HG02588 (cell line): ENCODE measurements around the gene SLC22A15.

Experiments
- ATAC-seq: cut with Tn5 transposase; IDR thresholded peaks from one replicate; pipeline ENCODE4 v1.9.1; 2021; ENCODE audit warnings: mild to moderate bottlenecking, moderate library complexity; ENCODE audit not compliant: unreplicated experiment

Gene SLC22A15

DNA sequence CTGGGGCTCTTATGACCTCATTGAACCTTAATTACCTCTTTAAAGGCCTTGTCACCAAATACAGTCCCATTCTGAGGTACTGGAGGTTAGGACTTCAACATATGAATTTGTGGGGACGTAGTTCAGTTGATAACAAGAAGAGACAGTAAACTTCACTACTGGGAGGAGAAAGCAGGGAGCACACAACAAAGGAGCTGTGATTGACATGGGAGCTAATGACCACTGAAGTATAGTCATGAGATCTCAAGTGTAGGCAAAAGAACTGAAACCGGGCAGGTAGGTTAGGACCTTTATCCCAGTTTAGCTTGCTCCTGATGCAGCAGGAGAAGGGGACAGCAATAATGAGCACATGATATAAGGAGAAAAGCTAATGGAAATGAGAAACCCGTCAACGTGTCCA is 123.1 kb downstream of the SLC22A15 start:
- ATAC-seq = no peak

DNA sequence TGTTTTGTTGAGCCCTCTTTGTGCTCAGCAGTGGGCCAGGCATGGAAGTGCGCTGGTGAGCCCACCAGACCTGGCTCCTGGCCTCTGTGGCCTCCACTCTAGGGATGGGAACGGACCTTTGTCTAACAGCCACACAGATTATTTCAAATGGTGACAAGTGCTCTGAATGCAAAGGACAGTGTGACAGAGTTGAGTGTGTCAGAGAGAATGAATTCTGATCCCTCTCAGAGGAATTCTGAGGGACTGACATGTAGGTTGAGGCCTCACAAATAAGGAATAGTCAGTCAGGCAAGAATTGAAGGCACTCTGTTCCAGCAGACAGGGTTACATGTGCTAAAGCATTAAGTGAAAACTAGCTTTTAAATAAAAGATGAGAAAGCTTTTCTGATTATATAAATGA is 123.6 kb downstream of the SLC22A15 start:
- ATAC-seq = no peak

DNA sequence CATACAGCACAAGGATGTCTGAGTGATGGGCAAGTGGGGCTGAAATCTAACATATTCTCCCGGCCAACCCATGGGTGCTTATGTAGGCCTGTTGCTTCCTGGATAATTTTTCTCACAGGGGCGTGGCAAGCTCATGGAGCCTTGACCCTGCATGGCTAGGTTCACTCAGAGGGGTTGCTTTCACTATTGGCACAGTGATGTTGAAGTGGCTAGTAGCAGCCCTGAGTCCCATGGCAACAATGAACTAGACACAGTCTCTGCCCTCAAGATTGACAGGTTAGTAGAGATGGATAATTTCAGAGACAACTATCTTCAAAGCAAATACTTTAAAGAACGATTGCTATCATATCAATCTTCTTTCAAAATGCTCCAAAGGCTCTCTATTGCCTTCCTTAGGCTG is 128.4 kb downstream of the SLC22A15 start:
- ATAC-seq = no peak

DNA sequence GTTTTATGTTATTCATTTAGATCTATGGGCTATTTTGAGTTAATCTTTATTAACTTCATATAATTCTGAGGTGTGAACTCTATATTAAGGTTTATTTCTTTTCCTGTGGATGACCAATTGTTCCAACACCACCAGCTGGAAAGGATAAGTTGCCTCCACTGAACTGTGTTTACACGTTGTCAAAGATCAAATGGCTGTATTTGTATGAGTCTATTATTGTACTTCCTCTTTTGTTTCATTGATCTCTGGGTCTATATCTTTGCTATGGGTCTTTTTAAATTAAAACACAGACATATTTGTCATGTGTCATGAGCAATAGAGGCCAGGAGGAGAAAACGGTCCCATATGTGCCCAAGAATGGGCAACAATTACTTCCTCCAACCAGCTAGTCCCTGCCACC is 129.7 kb downstream of the SLC22A15 start:
- ATAC-seq = no peak

DNA sequence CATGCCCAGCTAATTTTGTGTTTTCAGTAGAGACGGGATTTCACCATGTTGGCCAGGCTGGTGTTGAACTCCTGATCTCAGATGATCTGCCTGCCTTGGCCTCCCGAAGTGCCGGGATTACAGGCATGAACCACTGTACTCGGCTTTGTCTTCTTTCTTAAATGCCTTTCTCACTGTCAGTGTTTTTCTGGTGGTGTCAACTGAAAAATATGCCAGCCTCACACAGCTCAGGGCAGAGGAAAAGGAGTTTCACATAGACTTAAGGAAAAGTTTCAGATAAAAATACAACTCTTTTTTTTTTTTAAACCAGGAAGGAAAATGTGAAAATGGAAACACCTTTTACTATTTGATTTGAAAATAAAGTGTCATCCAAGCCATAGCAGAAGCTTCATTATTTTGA is 130.3 kb downstream of the SLC22A15 start:
- ATAC-seq = no peak

DNA sequence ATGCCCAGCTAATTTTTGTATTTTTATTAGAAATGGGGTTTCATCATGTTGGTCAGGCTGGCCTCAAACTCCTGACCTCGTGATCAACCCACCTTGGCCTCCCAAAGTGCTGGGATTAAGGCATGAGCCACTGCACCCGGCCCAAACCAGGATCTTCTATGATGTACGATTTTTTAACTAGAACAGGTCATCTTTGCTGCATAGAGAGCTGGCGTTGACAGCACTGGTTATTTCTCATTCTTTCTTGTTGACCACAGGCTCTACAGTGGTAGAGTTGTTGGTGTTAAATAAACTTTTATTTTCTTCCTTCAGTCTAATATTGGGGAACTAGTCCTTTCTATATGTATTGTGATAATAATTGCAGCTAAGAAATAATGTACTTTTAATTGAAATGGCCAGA is 131.1 kb downstream of the SLC22A15 start:
- ATAC-seq = no peak

DNA sequence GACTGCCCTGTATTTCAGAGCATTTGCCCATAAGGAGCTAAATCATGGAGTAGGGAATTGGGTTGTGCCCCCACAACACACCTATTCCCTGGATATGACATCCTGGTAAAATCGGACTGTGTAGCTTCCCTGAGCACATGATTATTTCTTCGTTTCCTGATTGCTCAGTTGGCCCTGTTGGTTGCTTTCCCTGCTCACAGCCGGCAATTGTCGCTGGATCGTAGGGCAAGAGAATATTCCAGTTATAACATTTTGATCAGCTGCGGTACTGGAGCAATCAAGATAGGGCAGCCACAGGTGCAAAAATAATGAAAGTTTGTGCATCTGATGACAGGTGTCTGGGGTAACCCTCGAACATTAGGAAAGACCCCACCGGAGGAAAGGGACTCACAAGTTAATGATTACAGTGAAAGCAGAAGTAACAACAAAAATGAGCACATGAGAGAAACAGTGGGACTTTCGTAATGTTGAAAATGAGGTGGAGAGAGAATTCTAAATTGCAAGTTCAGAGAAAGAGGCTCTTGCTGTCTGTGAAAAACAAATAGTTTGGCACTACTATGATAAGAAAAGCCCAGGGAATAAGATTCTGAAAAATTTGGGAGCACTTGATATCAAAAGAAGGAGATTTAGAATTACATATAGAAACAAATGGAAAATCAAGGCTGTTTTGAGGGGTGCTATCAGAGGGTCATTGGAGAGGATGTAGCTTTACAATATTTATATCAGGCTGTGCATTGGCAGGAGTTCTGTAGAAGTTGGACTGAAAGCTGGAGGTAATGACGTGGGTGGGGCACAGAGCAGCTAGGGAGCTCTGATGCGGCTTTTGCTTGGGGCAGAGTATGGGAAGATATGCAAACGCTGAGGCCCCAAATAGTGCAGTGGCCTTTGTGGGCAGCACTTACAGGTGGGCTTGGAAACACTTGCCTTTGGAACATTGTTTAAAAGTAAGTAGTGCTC is 134.5 kb downstream of the SLC22A15 start, which contains the start of gene MAB21L3:
MAB21L3 (plus strand) TSS at position 833 of the 957 bp plus-strand sequence. CDS start 1,217 bp downstream, outside the sequence.
- ATAC-seq = peak; percentile 52

DNA sequence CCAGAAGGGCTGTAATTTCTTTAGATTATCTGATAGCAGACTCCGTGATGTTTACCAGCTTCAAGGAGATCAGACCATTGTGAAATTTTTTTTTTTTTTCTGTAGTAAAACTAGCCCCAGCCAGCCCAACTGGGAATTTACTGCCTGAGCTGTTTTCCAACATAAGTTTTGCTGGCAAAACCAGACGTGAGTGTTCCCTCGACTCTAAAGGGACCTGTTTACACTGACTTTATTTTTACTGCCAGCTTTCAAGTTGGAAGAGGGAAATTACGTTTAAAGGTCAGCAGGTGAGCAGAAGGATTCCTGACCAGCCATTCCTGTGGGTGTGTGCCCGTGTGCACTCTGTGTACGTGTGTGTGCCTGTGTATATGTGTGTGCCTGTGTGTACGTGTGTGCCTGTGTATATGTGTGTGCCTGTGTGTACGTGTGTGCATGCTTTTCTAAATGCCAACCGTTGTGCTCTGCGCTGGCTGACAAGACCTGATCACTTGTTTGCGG is 135.3 kb downstream of the SLC22A15 start:
- ATAC-seq = no peak

DNA sequence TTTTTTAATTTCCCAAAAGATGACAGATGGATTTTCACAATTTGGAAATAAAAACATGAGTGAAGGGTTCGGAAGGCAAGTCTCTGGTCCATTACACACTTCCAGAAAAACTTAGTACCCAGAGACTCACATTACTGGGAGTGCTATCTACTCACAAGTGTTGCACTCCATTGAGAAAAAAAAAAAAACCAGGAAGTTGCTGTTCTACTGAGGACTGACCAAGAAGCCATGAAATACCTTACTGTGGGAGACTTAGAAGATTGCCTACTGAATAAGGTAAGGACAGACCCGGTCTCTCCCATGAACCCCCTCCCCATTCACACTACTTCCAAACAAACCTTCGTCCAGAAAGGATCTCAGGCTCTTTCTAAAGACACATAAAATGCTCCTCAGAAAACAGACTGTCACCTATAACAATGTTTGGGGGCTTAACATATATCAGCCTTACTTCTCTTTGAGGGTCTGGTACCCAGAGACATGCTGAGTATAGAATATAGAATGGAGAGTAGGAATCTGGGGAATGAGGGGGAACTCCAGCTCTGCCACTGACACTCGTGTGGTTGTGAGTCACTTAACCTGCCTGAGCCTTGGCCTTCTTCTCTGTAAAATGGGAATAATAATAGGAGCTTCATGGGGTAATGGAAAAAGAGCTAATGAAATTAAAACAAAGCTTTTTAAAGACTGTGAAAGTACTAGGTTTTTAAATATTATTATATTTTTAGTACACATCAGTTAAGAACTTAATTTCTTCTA is 136.3 kb downstream of the SLC22A15 start:
- no peak for ATAC-seq

DNA sequence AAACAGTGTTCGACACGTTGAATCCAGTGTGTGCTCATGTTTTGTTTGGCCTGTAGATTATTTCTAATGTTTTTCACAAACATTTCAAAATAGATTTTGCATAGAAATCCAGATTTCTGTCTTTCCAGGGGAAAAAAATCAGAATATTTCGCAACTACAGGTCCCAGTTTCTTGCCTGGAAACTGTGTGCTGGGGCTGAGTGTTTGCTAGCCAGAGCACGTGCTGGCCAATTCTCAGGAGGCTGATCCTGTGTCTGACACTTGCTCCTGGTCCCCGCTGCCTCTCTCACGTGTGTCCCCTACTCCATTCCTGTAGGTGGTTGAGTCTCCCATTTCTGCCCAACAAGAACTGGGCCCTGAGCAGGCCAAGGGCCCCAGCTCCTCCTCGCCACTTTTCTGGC is 137.3 kb downstream of the SLC22A15 start:
- no peak for ATAC-seq

DNA sequence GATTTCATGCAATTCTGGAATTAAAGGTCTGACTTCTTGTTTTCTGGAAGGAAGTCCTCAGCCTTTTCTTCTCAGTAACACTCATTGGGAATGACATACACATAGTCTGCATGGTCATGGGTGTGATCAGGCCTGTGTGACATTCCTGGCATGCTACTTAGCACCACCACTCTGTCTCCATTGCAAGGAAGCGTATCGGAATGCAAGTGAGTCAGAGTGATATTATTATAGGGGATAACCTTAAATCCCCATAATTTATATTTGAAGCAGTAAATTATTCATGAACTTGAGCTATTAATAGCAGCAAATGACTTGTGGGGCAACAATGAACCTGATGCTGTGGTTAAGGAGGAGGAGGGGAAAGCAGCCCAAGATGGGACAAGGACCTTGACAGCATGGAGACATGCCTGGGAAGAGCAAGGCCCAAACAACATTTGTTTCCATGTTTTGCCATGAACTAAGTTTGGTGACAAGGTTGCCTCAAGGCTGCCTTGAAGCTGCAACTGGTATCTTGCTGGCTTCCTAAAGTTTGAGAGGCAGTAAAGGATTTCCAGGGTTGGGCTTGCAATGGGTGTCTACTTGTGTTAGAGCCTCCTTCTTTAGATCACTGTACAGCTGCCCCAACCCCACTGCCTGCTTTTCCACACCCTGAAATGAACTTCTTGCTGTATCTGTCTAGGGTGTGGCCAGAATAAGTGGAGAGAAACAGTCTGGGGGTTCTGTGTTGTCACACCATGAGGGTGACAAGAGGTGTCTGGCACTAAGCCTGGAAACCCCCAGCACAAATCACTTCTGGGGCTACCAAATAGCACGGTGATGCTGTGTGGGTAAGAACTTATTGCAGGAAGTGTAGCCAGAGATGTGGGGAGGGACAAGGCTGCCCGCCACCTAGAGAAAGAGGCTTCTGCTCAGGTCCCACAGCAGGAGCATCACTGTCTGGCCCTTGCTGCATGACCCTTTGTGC is 139.4 kb downstream of the SLC22A15 start:
- no peak for ATAC-seq

DNA sequence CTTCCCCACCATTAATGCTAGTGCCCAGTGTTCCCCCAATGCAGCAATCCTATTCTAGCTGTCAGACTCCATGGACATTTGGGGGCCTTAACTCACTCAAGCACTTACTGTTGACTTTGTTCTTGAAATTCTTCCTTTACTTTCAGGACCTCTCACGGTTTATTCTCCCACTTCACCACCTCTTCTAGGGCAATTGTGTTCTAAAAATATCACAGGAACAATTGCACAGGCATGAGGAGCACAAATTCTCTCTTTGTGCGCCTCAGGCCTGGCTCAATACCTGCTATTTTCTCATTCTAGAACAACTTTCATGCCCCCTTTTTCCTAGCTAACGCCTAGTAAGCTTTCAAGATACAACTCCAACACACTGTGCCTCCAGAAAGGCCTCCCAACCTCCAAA is 142.2 kb downstream of the SLC22A15 start:
- no peak for ATAC-seq
